ENCODE results near the gene NRCAM. TPM values are rescaled to one million over a fixed set of nuclear protein-coding genes. Genes with fewer than 3 reads are reported as not detected.

NRCAM gene
- total and polyA plus RNA-seq, 2 of the 8 experiments (the other 6 are each of a cell fraction or from before 2014, with no cell fraction given), result 2.7 to 3.8 TPM

- no peak for TF ChIP-seq CHD7 (IDR thresholded peaks at IDR 0.05; ENCODE audit: insufficient replicate concordance, low read length)
- TF ChIP-seq RBBP5 (IDR thresholded peaks at IDR 0.05; ENCODE audit: borderline replicate concordance, low read depth, low read length), result no peak
- no peak for TF ChIP-seq TBP (IDR thresholded peaks at IDR 0.05; ENCODE audit: low read depth, low read length)
- TF ChIP-seq RXRA (IDR thresholded peaks at IDR 0.05; ENCODE audit: insufficient read depth, low read depth, low read length), result no peak
- no peak for TF ChIP-seq KDM4A (IDR thresholded peaks at IDR 0.05; ENCODE audit: low read depth, low read length, severe bottlenecking)
- no peak for TF ChIP-seq CBX5 (IDR thresholded peaks at IDR 0.05; ENCODE audit: low read depth, low read length)
- TF ChIP-seq SP2 (IDR thresholded peaks at IDR 0.05; ENCODE audit: low read length), result no peak
- no peak for TF ChIP-seq EP300 (IDR thresholded peaks at IDR 0.05; ENCODE audit: borderline replicate concordance in 1 of 2, low read depth in 2 of 2, low read length in 2 of 2)
- no peak for TF ChIP-seq TCF12 (IDR thresholded peaks at IDR 0.05; ENCODE audit: low read depth, low read length)
Observed at GRCh38 chr7:108486291-108486966, 30.2 kb upstream of the NRCAM start (continued).

Data from H1 (cell line).